Hematopoietic multipotent progenitor cell treated with erythropoietin and hydrocortisone succinate and interleukin-3 and kit ligand, for 15 days (in vitro differentiated cells): ENCODE measurements around the gene BAK1.
A peak's percentile ranks its signal among the peaks of the same experiment; 100 is the strongest.
"Not testable (repeated sequence)": the region's sequence is repeated elsewhere in the genome, so short reads cannot be mapped to it uniquely, and the experiment has no call there.

ENCODE experiments used
- DNase-seq: peaks from one replicate; pipeline ENCODE4 v3.0.0-alpha.2; 2015; ENCODE audit warnings: low spot score

The BAK1 gene

GRCh38 chr6:33586108-33586640 lies 6.1 kb upstream of the BAK1 start:
- DNase-seq: no peak

- DNase-seq: peak; percentile 64
These were observed 5.5 kb upstream of the BAK1 start for GRCh38 chr6:33585403-33586107.

GRCh38 chr6:33584700-33585402 lies 4.8 kb upstream of the BAK1 start:
- DNase-seq: no peak

- DNase-seq: no peak
These were observed 3.6 kb upstream of the BAK1 start for GRCh38 chr6:33583591-33584155.

- no peak for DNase-seq
These were observed 1.1 kb upstream of the BAK1 start for GRCh38 chr6:33581186-33581585.

GRCh38 chr6:33578588-33579011 lies 1.5 kb downstream of the BAK1 start:
- peak; percentile 52 for DNase-seq

GRCh38 chr6:33578164-33578563 lies 1.9 kb downstream of the BAK1 start:
- peak; percentile 11 for DNase-seq

GRCh38 chr6:33577718-33578117 lies 2.4 kb downstream of the BAK1 start:
- DNase-seq: peak; percentile 55

GRCh38 chr6:33577106-33577535 lies 3.0 kb downstream of the BAK1 start:
- DNase-seq: peak; percentile 58

GRCh38 chr6:33576668-33577067 lies 3.4 kb downstream of the BAK1 start:
- DNase-seq: no peak

- DNase-seq: no peak
These were observed 4.9 kb downstream of the BAK1 start for GRCh38 chr6:33575211-33575610.

- no peak for DNase-seq
These were observed 8.3 kb downstream of the BAK1 start for GRCh38 chr6:33571637-33572316.

GRCh38 chr6:33570806-33571636 lies 9.1 kb downstream of the BAK1 start:
- DNase-seq: peak; percentile 81

GRCh38 chr6:33568826-33569570 lies 11.1 kb downstream of the BAK1 start:
- no peak for DNase-seq

GRCh38 chr6:33567836-33568235 lies 12.2 kb downstream of the BAK1 start:
- DNase-seq: no peak

GRCh38 chr6:33566182-33567084 lies 13.6 kb downstream of the BAK1 start:
- DNase-seq: no peak

GRCh38 chr6:33558801-33559200 lies 21.3 kb downstream of the BAK1 start:
- DNase-seq: no peak

GRCh38 chr6:33557376-33557775 lies 22.7 kb downstream of the BAK1 start:
- DNase-seq: no peak

GRCh38 chr6:33552883-33553282 lies 27.2 kb downstream of the BAK1 start:
- DNase-seq: not testable (repeated sequence)

GRCh38 chr6:33552252-33552651 lies 27.8 kb downstream of the BAK1 start:
- no peak for DNase-seq
